ENCODE measurements around the gene GTF2A2.

DNA sequence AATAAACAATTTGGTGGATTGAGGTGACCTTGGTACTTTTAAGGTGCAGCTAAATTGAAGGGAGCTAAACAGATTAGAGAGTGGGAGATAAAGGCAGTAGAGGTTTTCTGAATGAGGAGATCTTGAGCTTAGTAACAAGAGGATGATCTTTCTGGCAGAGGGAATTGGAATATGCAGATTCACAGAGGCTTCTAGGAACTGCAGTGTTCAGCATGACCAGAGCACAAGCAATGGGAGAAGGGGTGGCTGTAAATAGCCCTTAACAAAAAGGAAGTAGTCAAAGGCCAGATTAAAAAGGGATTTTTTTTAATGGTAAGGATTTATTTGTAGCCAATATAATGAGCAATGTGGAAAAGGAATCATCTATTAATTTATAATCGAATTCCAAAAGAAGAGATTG is 37.5 kb upstream of the GTF2A2 start:
- TF ChIP-seq, protein P1, sequence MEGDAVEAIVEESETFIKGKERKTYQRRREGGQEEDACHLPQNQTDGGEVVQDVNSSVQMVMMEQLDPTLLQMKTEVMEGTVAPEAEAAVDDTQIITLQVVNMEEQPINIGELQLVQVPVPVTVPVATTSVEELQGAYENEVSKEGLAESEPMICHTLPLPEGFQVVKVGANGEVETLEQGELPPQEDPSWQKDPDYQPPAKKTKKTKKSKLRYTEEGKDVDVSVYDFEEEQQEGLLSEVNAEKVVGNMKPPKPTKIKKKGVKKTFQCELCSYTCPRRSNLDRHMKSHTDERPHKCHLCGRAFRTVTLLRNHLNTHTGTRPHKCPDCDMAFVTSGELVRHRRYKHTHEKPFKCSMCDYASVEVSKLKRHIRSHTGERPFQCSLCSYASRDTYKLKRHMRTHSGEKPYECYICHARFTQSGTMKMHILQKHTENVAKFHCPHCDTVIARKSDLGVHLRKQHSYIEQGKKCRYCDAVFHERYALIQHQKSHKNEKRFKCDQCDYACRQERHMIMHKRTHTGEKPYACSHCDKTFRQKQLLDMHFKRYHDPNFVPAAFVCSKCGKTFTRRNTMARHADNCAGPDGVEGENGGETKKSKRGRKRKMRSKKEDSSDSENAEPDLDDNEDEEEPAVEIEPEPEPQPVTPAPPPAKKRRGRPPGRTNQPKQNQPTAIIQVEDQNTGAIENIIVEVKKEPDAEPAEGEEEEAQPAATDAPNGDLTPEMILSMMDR (IDR thresholded peaks at IDR 0.05 in 8 of 11, conservative IDR thresholded peaks at IDR 0.05 in 3 of 11) = no peak
- TF ChIP-seq POLR2AphosphoS5 (IDR thresholded peaks at IDR 0.05) (no peak), POLR2A (IDR thresholded peaks at IDR 0.05) (no peak)

Measured in spleen (tissue), 7 donors.